ENCODE measurements around the gene TM6SF1. TPM values are rescaled to one million over a fixed set of nuclear protein-coding genes. Genes with fewer than 3 reads are reported as not detected.

The TM6SF1 gene
- total RNA-seq, 1 donor from 2014 or later: 2.6 TPM

GRCh38 chr15:83115831-83116565, 8.6 kb downstream of the TM6SF1 start:
- no peaks in the 10 kb centered on the region for H3K27me3 ChIP-seq (ENCODE audit: control insufficient read depth, insufficient read depth, low read length)
- TF ChIP-seq, protein P1, sequence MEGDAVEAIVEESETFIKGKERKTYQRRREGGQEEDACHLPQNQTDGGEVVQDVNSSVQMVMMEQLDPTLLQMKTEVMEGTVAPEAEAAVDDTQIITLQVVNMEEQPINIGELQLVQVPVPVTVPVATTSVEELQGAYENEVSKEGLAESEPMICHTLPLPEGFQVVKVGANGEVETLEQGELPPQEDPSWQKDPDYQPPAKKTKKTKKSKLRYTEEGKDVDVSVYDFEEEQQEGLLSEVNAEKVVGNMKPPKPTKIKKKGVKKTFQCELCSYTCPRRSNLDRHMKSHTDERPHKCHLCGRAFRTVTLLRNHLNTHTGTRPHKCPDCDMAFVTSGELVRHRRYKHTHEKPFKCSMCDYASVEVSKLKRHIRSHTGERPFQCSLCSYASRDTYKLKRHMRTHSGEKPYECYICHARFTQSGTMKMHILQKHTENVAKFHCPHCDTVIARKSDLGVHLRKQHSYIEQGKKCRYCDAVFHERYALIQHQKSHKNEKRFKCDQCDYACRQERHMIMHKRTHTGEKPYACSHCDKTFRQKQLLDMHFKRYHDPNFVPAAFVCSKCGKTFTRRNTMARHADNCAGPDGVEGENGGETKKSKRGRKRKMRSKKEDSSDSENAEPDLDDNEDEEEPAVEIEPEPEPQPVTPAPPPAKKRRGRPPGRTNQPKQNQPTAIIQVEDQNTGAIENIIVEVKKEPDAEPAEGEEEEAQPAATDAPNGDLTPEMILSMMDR (IDR thresholded peaks at IDR 0.05; ENCODE audit: insufficient read depth, low read length, severe bottlenecking): no peak
- no peaks in the 10 kb centered on the region for H3K36me3 ChIP-seq (ENCODE audit: control insufficient read depth, insufficient read depth, low read length)
- FAIRE-seq: no peak
- DNase-seq (ENCODE audit: low read depth): no peak
- no peak overlapping the region for H3K4me3 ChIP-seq (ENCODE audit: low read depth, low read length)

- no peak overlapping the region for H3K4me3 ChIP-seq (ENCODE audit: low read depth, low read length)
- DNase-seq (ENCODE audit: low read depth) (no peak), FAIRE-seq (no peak)
- TF ChIP-seq, protein P1 (IDR thresholded peaks at IDR 0.05; ENCODE audit: insufficient read depth, low read length, severe bottlenecking): no peak
- no peaks in the 10 kb centered on the region for H3K27me3 ChIP-seq (ENCODE audit: control insufficient read depth, insufficient read depth, low read length)
- no peaks in the 10 kb centered on the region for H3K36me3 ChIP-seq (ENCODE audit: control insufficient read depth, insufficient read depth, low read length)
These were observed 10.9 kb downstream of the TM6SF1 start for GRCh38 chr15:83118291-83118827.

DNA sequence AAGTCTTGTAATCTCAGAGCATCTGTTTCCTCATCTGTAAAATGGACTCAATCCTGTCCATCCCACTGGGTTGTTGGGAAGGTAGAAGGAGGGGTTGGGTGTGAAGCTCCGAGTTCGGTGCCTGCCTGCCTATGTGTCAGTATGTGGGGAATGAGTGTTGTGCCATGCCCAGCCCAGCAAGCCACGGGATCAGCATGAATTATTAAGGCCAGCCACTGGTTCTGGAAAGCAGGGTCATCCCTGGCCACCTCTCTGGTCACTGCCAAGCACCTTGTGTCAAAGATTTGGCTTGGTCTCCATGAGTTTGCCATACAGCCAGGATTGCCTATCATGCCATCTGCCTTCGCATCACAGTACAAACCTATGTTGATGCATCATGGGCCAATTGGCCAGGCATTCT, 11.5 kb downstream of the TM6SF1 start:
- no peak overlapping the region for H3K4me3 ChIP-seq (ENCODE audit: low read depth, low read length)
- no peaks in the 10 kb centered on the region for H3K36me3 ChIP-seq (ENCODE audit: control insufficient read depth, insufficient read depth, low read length)
- TF ChIP-seq, protein P1 (IDR thresholded peaks at IDR 0.05; ENCODE audit: insufficient read depth, low read length, severe bottlenecking): no peak
- DNase-seq (ENCODE audit: low read depth) (no peak), FAIRE-seq (no peak)
- H3K27me3 ChIP-seq (ENCODE audit: control insufficient read depth, insufficient read depth, low read length): no peaks in the 10 kb centered on the region

GRCh38 chr15:83119968-83120581, 12.6 kb downstream of the TM6SF1 start:
- Histone ChIP-seq H3K36me3 (ENCODE audit: control insufficient read depth, insufficient read depth, low read length) (no peaks in the 10 kb centered on the region), H3K4me3 (ENCODE audit: low read depth, low read length) (no peak overlapping the region), H3K27me3 (ENCODE audit: control insufficient read depth, insufficient read depth, low read length) (no peaks in the 10 kb centered on the region)
- DNase-seq (ENCODE audit: low read depth): no peak
- TF ChIP-seq, protein P1 (IDR thresholded peaks at IDR 0.05; ENCODE audit: insufficient read depth, low read length, severe bottlenecking): no peak
- no peak for FAIRE-seq

- FAIRE-seq (no peak), DNase-seq (ENCODE audit: low read depth) (no peak)
- Histone ChIP-seq H3K4me3 (ENCODE audit: low read depth, low read length) (no peak overlapping the region), H3K27me3 (ENCODE audit: control insufficient read depth, insufficient read depth, low read length) (no peaks in the 10 kb centered on the region), H3K36me3 (ENCODE audit: control insufficient read depth, insufficient read depth, low read length) (no peaks in the 10 kb centered on the region)
- TF ChIP-seq, protein P1 (IDR thresholded peaks at IDR 0.05; ENCODE audit: insufficient read depth, low read length, severe bottlenecking): no peak
These were observed 16.1 kb downstream of the TM6SF1 start for GRCh38 chr15:83123529-83123928.

Data from bronchial epithelial cell (primary cell).